Activated CD4-positive, alpha-beta T cell treated with anti-CD3 and anti-CD28 coated beads, Interleukin-2, amount 50 U/mL, for 4 hours (primary cell): ENCODE data around the gene CAMK1D.

Experiments
- DNase-seq, 2 experiments: peaks; one replicate each; pipeline ENCODE4 v3.0.0-alpha.2; 2020

CAMK1D gene

DNA sequence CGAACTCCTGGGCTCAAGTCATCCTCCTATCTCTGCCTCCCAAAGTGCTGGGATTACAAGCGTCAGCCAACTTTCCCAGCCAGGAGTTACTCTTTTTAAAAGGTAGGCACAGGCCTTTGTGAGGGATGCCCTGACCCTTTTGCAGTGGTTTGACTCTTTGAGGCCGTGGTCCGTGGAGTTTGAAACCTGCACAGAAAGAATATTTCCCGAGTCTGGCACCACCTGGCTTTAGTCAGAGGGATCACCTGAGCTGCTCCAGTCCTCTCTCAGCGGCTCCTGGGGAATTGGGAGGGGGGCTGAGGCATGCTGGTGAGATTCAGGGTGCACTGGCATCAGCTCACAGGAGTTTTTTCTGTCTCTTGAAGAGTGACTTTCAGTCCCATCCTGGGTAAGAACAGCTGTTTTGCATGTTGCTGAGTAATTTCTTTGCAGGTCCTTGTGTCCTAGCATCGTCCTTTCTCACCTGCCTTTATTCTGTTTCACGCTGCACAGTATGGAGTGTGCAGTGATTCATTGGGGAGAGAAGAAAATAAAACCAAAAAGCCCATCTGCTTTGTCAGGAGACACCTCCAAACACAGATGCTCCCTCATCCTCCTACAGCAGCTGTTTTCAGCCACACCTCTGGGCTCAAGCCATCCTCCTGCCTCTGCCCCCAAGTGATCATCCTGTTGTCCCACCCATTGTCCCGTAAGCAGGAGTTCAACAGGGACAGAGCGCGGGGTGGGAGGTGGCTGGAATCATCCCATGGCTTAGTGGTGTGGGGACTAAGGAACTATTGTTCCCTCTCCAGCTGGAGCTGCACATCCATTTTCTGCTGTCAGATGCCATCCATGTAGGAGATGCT lies 284.7 kb downstream of the CAMK1D start:
- DNase-seq: no peak

DNA sequence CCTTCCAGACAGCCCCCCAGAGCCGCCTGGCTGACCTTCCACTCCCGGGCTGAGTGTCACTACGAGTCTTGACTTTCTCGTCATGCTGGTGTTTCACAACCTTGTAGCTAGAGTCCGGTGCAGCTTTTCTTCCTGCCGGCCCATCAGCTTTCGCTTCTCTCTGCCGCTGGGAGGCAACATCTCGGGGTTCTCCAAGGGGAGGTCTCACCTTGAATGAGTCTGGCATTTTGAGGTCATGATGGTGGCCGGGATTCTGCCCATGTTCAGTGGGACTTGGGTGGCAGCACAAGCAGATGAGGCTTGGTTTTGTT lies 285.2 kb downstream of the CAMK1D start:
- DNase-seq: no peak

DNA sequence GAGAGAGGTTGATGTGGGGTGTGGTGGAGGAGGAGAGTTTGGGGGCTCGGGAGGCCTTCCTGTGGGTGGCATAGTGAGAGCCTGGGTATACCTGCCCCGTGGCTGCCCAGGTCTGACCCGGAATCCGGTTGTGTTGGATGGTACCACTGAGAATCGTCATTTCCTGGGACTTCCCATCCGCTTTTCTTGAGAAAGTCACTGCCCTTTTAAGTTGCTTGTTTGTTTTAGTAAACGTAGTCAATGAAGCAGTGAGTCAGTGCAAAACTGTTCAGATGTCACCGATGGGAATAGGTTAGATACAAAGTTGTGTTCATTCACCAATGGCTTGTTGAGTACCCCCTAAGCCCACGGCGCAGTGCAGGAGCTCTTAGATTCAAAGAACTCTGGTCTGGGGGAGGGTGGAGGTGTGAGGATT lies 285.8 kb downstream of the CAMK1D start:
- peak; percentile 34 for DNase-seq

DNA sequence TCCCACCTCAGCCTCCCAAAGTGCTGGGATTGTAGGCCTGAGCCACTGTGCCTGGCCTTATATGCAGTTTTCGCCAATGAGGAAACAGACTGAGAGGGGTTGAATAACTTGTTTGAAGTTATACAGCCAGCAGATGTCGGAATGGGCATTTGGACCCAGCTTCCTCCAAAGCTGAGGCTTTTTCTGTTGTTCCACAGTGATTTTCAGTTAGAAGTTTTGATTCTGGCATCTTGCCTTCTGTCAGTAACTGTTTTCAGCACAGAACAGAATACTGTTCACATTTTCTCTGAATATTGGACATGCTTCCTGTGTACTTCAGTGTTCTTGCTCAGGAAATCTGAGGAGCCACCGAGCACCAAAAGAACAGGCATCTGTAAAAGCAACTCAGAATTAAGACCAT lies 287.2 kb downstream of the CAMK1D start:
- DNase-seq: no peak

DNA sequence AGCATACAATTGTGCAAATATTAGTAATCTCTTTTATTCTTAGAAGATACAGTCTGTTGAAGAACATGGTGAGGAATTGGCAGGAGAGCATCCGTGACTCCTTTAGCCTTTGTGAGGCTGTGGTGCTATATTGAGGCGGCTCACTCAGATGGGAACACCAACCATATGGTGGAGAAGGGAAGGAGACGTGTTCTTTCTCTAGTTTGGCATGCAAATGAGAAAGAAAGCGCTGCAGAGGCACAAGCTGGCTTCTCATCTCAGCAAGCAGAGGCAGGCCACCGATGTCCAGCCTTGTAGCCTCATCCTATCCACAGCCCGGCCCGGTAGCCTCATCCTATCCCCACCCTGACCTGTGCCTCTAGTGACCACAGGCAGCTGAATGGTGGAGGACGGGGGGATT lies 288.3 kb downstream of the CAMK1D start:
- DNase-seq: no peak

- DNase-seq: no peak
Measured at GRCh38 chr10:12638103-12638502, 288.8 kb downstream of the CAMK1D start.

GRCh38 chr10:12638781-12639180 lies 289.4 kb downstream of the CAMK1D start:
- no peak for DNase-seq

DNA sequence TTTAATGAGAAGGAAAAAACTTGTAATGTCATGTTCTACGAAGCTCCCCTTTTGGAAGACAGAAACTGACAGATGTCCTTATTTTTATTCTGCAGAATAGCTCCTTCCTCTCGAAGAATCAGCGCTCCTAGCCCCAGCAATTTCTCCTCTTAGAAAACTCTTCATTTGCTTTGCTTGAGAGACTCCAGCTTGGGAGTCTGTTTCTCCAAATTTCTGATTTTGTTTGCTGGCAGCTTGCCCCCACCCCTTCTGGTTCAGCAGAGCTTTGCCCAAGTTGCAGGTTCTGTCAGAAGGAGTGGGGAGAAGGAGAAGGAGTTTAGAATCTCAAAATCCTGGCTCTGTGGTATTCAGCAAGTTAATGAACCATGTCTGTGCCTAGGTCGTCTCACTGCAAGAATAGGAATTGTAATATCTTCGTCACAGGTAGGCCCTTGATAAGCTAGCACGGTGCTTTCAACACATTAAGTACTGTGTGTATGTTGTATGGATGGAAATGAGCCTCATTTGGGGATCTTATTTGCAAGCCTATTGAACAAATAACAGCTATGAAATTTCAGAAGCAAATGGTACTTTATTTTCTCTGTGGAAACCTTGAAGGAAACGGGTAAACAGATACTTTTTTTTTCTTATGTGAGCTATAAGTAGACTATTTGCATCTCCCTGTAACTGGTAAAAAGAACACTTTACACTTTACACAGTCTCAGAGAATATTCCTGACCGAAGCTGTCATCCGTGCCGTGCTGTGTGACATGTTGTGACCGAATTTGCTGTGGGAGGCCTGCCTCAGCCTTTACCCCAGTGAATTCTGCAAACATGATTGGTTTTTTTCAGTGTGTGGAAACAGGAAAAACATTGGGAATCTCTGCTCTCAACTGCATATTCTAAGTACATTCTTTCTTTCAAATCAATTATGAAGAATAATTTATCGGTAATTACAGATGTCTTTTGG lies 290.9 kb downstream of the CAMK1D start:
- DNase-seq: no peak

DNA sequence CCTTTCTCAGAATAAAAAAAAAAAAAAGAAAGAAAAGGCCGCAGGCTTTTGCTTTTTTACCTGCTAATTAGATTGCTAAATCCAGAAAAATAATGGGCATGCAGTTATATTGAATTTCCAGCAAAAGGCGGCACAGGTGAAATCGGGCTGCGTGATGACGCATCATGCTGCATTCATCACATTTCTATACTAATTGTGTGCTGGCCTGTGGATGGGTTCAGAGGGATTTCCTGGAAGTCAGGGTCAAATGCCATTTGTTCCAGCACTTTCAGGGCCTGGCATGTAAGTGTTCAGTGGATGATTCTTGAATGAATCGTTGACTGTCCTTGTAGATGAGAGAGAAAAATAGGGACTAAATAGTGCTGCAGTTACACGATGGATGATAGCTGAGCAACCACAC lies 292.7 kb downstream of the CAMK1D start:
- DNase-seq: no peak

- DNase-seq: no peak
Measured at GRCh38 chr10:12643279-12643678, 293.9 kb downstream of the CAMK1D start.

DNA sequence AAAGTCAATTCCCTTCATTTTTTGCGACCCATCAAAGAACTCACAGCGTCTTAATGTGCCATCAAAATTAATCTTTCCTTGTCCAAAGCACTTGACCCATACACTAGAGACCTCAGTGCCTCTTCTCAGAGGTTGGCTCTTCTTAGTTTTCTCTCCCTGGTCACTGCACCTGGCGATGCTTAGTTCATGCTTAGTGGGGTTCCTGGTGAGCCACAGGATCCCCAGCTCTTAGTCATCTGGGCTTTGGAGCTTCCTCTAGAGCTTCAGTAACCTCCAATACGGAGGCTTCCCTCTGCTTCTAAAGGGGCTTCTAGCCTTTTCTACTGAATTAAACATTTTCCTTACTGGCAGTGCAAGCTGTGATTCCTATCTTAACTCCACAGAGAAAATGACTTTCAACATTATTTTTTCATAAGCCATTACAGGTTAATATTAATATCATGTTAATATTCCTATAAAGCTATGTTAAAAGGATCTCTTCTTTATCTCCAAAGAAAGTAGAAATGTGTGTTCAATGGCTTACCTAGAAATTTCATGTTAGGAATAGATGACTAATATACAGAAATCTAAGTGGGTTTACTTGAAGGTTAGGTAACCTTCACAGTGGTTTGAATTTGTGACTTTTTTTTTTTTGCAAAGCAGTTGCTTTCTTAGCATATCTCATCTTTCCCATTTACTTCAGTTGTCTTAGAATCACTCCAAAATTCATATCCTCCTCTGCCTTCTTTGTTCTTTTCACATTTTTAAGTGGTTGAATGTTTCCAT lies 295.2 kb downstream of the CAMK1D start:
- no peak for DNase-seq

DNA sequence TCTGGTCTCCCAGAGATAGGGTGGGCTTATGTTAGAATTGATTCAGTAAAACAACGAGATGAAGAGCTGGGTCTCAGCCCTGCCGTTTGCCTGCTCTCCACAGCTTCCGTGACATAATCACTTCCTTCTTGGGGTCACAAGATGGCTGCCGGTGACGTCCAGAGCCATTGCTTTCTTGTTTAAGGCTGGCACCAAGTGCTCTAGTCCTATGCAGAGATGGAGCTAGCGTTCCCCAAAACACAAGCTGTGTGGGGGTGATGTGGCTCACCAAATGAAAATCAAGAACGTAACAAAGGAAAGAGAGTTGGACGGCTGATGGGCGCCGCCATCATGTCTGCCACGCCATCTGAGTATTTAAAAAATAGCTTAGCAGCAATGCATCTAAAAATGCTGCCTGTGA lies 296.1 kb downstream of the CAMK1D start:
- no peak for DNase-seq

DNA sequence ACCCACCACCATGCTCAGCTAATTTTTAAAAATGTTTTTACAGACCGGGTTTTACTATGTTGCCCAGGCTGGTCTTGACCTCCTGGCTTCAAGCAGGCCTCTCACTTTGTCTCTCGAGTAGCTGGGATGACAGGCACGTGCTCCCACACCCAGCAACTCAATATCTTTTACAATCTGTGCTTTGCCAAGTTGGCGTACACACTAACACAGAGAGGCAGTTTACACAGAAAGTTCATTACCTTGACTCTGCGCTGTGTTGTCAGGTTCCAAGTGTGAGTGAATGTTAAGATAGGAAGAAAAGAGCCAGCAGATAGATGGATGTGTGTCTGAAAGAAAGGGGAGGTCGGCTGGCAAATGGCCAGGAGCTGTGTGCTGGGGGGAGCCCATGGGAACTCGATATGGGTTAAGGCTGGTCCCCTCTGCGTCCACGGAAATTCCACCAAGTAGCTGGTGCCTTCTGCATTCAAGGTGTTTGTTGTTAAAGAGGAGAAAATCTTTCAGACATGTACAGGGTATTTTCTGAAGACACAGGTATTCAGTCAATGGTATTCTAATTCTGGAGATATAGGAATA lies 299.8 kb downstream of the CAMK1D start:
- no peak for DNase-seq

GRCh38 chr10:12650122-12650521 lies 300.8 kb downstream of the CAMK1D start:
- no peak for DNase-seq

GRCh38 chr10:12650538-12651298 lies 301.4 kb downstream of the CAMK1D start:
- no peak for DNase-seq

DNA sequence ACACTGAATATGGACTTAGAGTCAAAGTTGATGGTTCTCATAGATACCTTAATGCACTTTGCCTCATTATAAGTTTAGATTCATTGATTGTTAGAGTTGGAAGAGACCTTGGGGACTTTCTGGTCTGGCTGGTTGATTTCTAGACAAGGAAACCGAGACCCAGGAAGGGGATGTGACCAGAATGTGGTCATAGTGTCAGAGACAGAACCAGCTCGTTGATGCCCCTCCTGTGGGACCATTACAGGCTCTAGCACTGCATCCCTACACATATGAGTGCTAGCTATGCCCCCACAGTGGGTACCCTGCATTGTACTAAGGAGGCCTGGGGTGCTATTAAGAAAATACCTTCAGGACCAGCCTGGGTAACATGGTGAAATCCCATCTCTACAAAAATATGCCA lies 306.6 kb downstream of the CAMK1D start:
- DNase-seq: no peak

DNA sequence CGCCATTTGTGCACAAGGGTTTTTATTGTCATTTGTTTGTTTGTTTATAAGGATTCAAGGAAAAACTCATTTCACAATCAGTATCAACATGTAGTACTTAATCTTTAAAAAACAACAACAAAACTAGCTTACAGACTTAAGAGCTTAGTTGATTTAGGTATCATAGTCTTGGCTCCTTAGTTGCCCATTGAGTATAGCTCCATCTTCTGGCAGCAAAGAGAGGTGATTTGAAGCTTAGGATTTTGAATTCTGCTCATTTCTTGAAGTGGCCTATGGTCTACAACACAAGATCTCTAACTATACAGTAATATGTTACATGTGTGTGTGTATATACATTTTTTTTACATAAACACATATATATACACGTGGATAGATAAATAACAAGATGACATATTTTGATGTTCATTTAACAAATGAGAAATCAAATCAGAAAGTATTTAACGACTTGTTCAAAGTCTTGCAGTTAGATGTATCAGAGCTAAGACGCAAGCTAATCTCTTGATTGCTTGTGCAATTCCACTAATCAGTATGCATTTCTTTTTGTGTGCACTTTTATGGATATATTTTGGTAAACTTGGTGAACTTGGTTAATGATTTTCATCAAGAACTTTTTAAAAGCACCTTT lies 307.3 kb downstream of the CAMK1D start:
- DNase-seq: no peak

GRCh38 chr10:12657489-12657888 lies 308.1 kb downstream of the CAMK1D start:
- DNase-seq: no peak

DNA sequence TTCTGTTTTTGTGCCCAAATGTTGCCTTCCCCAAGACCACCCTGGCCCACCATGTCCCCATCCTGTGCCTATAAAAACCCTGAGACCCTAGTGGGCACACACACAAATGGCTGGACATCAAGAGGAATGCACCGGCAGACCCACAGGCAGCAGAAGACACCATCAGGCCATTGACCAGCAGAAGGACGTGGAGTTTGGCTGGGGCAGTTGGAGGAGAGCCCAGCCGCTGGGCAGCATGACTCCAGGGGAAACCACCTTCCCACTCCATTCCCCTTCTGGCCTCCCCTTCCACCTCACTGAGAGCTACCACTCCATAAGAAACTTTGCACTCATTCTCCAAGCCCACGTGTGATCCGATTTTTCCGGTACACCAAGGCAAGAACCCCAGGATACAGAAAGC lies 309.2 kb downstream of the CAMK1D start:
- DNase-seq: no peak

DNA sequence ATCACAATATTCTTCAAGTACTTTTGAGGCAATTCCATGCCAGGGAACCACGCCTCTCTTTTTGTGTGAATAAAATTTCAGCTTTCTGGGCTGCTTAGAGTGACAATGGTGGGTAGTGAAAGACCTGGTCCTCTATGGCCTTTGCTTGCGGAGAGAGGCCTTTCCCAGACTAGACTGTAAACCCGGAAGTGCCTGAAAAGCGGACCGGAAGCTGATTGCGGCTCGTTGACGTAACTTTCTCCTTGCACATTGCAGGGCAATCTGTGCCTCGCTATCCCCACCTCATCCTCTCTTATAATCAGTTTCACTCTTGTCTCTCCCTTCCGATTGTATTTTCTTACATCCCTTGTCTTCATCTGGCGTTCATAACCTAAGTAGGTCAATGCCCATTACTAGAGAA lies 310.4 kb downstream of the CAMK1D start:
- no peak for DNase-seq

GRCh38 chr10:12660812-12661211 lies 311.5 kb downstream of the CAMK1D start:
- no peak for DNase-seq

DNA sequence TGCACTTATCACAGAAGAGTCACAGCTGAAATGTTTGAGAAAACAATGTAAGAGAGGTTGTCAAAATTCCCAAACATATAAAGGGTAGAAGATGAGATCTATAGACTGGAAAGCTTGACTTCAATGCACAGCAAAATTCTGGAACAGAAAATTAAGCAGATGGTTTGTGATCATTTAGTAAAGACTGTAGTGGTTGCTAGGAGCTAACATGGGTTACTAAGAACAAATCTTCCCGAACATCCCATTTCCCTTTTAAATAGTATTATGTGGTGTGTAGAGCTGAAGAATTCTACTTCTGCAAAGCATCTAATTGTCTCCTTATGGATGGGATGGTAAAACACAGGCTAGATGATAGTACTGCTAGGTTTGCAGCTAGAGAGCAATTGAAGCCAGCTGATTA lies 312.3 kb downstream of the CAMK1D start:
- no peak for DNase-seq
